Esophagus muscularis mucosa (tissue), 4 donors: ENCODE results near the gene AUTS2.

Source experiments
- CTCF ChIP-seq, 3 experiments: fragments of 200-600 bp in 2 of 3; fragments of 450-650 bp in 1 of 3; sonication (generic) in 2 of 3; IDR thresholded peaks; one replicate each; pipeline ENCODE4 v1.5.1; 2017 to 2019; ENCODE audit warnings: antibody characterized with exemption in 3 of 3, mild to moderate bottlenecking in 2 of 3, moderate library complexity in 1 of 3
- EP300 ChIP-seq: sonication (generic); formaldehyde crosslinking; IDR thresholded peaks from one replicate; pipeline ENCODE4 v1.6.1; 2017; ENCODE audit warnings: antibody characterized with exemption
- POLR2A ChIP-seq: fragments of 450-650 bp; IDR thresholded peaks from one replicate; pipeline ENCODE4 v1.6.1; 2017; ENCODE audit warnings: antibody characterized with exemption, moderate library complexity, mild to moderate bottlenecking, low read depth

- TF ChIP-seq EP300 (no peak), CTCF (IDR thresholded peaks at IDR 0.05) (no peak), POLR2A (no peak)
Observed at GRCh38 chr7:69800495-69800894, 202.2 kb downstream of the AUTS2 start.
